ENCODE data around the gene FBXL20.
"Not testable (repeated sequence)": the region's sequence is repeated elsewhere in the genome, so short reads cannot be mapped to it uniquely, and the experiment has no call there.

FBXL20 gene

GRCh38 chr17:39391448-39391847 is 10.0 kb downstream of the FBXL20 start:
- TF ChIP-seq CTCF (IDR thresholded peaks at IDR 0.05; ENCODE audit: low read depth, low read length), result no peak
- in situ Hi-C loops (cut with HindIII; ENCODE audit: low sequenced_read_pairs), result no loop called here
- DNase-seq (ENCODE audit: low read depth, low spot score), result no peak
- H3K4me3 ChIP-seq (ENCODE audit: low read depth, low read length), result no peak overlapping the region

GRCh38 chr17:39385040-39385439 is 16.4 kb downstream of the FBXL20 start:
- H3K4me3 ChIP-seq (ENCODE audit: low read depth, low read length), result no peak overlapping the region
- TF ChIP-seq CTCF (IDR thresholded peaks at IDR 0.05; ENCODE audit: low read depth, low read length), result no peak
- DNase-seq (ENCODE audit: low read depth, low spot score), result no peak
- in situ Hi-C loops (cut with HindIII; ENCODE audit: low sequenced_read_pairs), result no loop called here

- no peak for TF ChIP-seq CTCF (IDR thresholded peaks at IDR 0.05; ENCODE audit: low read depth, low read length)
- no peak overlapping the region for H3K4me3 ChIP-seq (ENCODE audit: low read depth, low read length)
- in situ Hi-C loops (cut with HindIII; ENCODE audit: low sequenced_read_pairs), result no loop called here
- DNase-seq (ENCODE audit: low read depth, low spot score), result no peak
Observed at GRCh38 chr17:39380144-39380543, 21.3 kb downstream of the FBXL20 start.

- DNase-seq (ENCODE audit: low read depth, low spot score), result no peak
- no peak for TF ChIP-seq CTCF (IDR thresholded peaks at IDR 0.05; ENCODE audit: low read depth, low read length)
- in situ Hi-C loops (cut with HindIII; ENCODE audit: low sequenced_read_pairs), result no loop called here
- H3K4me3 ChIP-seq (ENCODE audit: low read depth, low read length), result no peak overlapping the region
Observed at GRCh38 chr17:39376434-39376833, 25.0 kb downstream of the FBXL20 start.

- DNase-seq (ENCODE audit: low read depth, low spot score); in situ Hi-C loops (cut with HindIII; ENCODE audit: low sequenced_read_pairs); H3K4me3 ChIP-seq (ENCODE audit: low read depth, low read length): not testable (repeated sequence)
Observed at GRCh38 chr17:39367805-39368204, 33.6 kb downstream of the FBXL20 start.

GRCh38 chr17:39365872-39366271 is 35.6 kb downstream of the FBXL20 start:
- H3K4me3 ChIP-seq (ENCODE audit: low read depth, low read length), result no peak overlapping the region
- TF ChIP-seq CTCF (IDR thresholded peaks at IDR 0.05; ENCODE audit: low read depth, low read length), result no peak
- no peak for DNase-seq (ENCODE audit: low read depth, low spot score)
- in situ Hi-C loops (cut with HindIII; ENCODE audit: low sequenced_read_pairs), result no loop called here

- in situ Hi-C loops (cut with HindIII; ENCODE audit: low sequenced_read_pairs), result no loop called here
- H3K4me3 ChIP-seq (ENCODE audit: low read depth, low read length), result no peak overlapping the region
- DNase-seq (ENCODE audit: low read depth, low spot score), result peak; percentile 39
- TF ChIP-seq CTCF (IDR thresholded peaks at IDR 0.05; ENCODE audit: low read depth, low read length), result no peak
Observed at GRCh38 chr17:39365242-39365641, 36.2 kb downstream of the FBXL20 start.

All from astrocyte of the spinal cord (primary cell).